K562 (cell line): ENCODE data around the gene PRCD. TPM values are rescaled to one million over a fixed set of nuclear protein-coding genes. Genes with fewer than 3 reads are reported as not detected.

Source experiments
- AFF4 ChIP-seq: sonication (generic); formaldehyde crosslinking; IDR thresholded peaks from 2 replicates; pipeline ENCODE4 v1.8.0; 2023; ENCODE audit warnings: mild to moderate bottlenecking, missing genetic modification reagents
- CBX5 ChIP-seq: IDR thresholded peaks from 2 replicates; pipeline ENCODE4 v1.6.1; 2014; ENCODE audit warnings: low read depth, borderline replicate concordance
- CBX8 ChIP-seq: fragments of 200-600 bp; sonication (generic); IDR thresholded peaks from 2 replicates; pipeline ENCODE4 v1.6.1; 2012; ENCODE audit warnings: borderline replicate concordance, mixed run types, low read depth, mild to moderate bottlenecking, moderate library complexity, mixed read lengths, low read length, control low read depth, inconsistent platforms; ENCODE audit not compliant: poor library complexity, severe bottlenecking; ENCODE audit errors: extremely low read depth
- CREB1 ChIP-seq, 2 experiments: sonication (generic) in 1 of 2; formaldehyde crosslinking in 1 of 2; IDR thresholded peaks; 2 replicates each; pipeline versions ENCODE4 v1.6.1 to v1.8.0; 2012 to 2022; ENCODE audit warnings: inconsistent platforms in 1 of 2, mild to moderate bottlenecking in 1 of 2, missing genetic modification reagents in 1 of 2, moderate library complexity in 1 of 2
- E2F1 ChIP-seq: sonication (generic); formaldehyde crosslinking; IDR thresholded peaks from 2 replicates; pipeline ENCODE4 v1.8.1; 2023; ENCODE audit warnings: mild to moderate bottlenecking, missing genetic modification reagents, moderate library complexity
- ELF4 ChIP-seq: fragments of 450-650 bp; formaldehyde crosslinking; IDR thresholded peaks from 2 replicates; pipeline ENCODE4 v1.4.0; 2022; ENCODE audit warnings: missing genetic modification characterization
- FOXJ2 ChIP-seq: fragments of 200-800 bp; sonication (Bioruptor generic); IDR thresholded peaks from 2 replicates; pipeline ENCODE4 v1.6.1; 2016; ENCODE audit warnings: missing genetic modification characterization, missing compliant biosample characterization
- GABPB1 ChIP-seq: sonication (generic); formaldehyde crosslinking; IDR thresholded peaks from 2 replicates; pipeline ENCODE4 v1.8.0; 2022; ENCODE audit warnings: mild to moderate bottlenecking, missing genetic modification reagents
- HMG20A ChIP-seq: fragments of 450-650 bp; formaldehyde crosslinking; conservative IDR thresholded peaks from 2 replicates; pipeline ENCODE4 v1.4.0; 2020; ENCODE audit warnings: mild to moderate bottlenecking, mixed read lengths
- HNRNPLL ChIP-seq: fragments of 200-400 bp; formaldehyde crosslinking; IDR thresholded peaks from 2 replicates; pipeline ENCODE4 v1.6.1; 2017; ENCODE audit warnings: low read length, low read depth, mild to moderate bottlenecking; ENCODE audit not compliant: poor library complexity, severe bottlenecking
- HNRNPUL1 ChIP-seq: fragments of 200-400 bp; formaldehyde crosslinking; IDR thresholded peaks from 2 replicates; pipeline ENCODE4 v1.6.1; 2017; ENCODE audit warnings: low read length
- IFI16 ChIP-seq: fragments of 250-450 bp; sonication (Bioruptor Pico); IDR thresholded peaks from 2 replicates; pipeline ENCODE4 v2.1.2; 2022; ENCODE audit warnings: mild to moderate bottlenecking, inconsistent platforms
- ILK ChIP-seq: fragments of 450-650 bp; IDR thresholded peaks from 2 replicates; pipeline ENCODE4 v1.6.1; 2016; ENCODE audit warnings: missing genetic modification characterization, low read depth, mild to moderate bottlenecking, missing compliant biosample characterization, moderate library complexity, borderline replicate concordance
- KDM5B ChIP-seq: fragments of 200-600 bp; sonication (generic); IDR thresholded peaks from 2 replicates; pipeline ENCODE4 v1.6.1; 2012; ENCODE audit warnings: low read depth, mild to moderate bottlenecking, moderate library complexity, low read length, control low read depth, inconsistent platforms; ENCODE audit not compliant: insufficient replicate concordance
- NCOA1 ChIP-seq: fragments of 450-650 bp; IDR thresholded peaks from 2 replicates; pipeline ENCODE4 v1.6.1; 2016; ENCODE audit warnings: low read depth
- NR2F6 ChIP-seq: fragments of 450-650 bp; formaldehyde crosslinking; IDR thresholded peaks from 2 replicates; pipeline ENCODE4 v1.4.0; 2020; ENCODE audit warnings: mild to moderate bottlenecking
- PPARD ChIP-seq: fragments of 250-450 bp; sonication (Bioruptor Pico); IDR thresholded peaks from 2 replicates; pipeline ENCODE4 v1.8.0; 2022; ENCODE audit warnings: inconsistent platforms, mild to moderate bottlenecking, moderate library complexity
- PTRF ChIP-seq: fragments of 450-650 bp; IDR thresholded peaks from 2 replicates; pipeline ENCODE4 v1.6.1; 2016; ENCODE audit warnings: mild to moderate bottlenecking, missing genetic modification characterization, missing compliant biosample characterization
- PTTG1 ChIP-seq: fragments of 450-650 bp; IDR thresholded peaks from 2 replicates; pipeline ENCODE4 v1.6.1; 2016; ENCODE audit warnings: low read depth, mild to moderate bottlenecking, missing genetic modification characterization, missing compliant biosample characterization
- SMAD1 ChIP-seq: fragments of 150-350 bp; IDR thresholded peaks from 2 replicates; pipeline ENCODE4 v1.6.1; 2014; ENCODE audit warnings: low read length, low read depth; ENCODE audit not compliant: partially characterized antibody
- TOE1 ChIP-seq, 2 experiments: fragments of 450-650 bp in 1 of 2; sonication (generic) in 1 of 2; formaldehyde crosslinking in 1 of 2; IDR thresholded peaks; 2 replicates each; pipeline versions ENCODE4 v1.7.1 to v1.8.0; 2016 to 2022; ENCODE audit warnings: borderline replicate concordance in 2 of 2, mild to moderate bottlenecking in 2 of 2, antibody characterized with exemption in 1 of 2, inconsistent platforms in 1 of 2, low read depth in 1 of 2, missing genetic modification reagents in 1 of 2, moderate library complexity in 1 of 2
- ZBED1 ChIP-seq: IDR thresholded peaks from 2 replicates; pipeline ENCODE4 v1.6.1; 2014
- ZNF184 ChIP-seq: sonication (generic); formaldehyde crosslinking; IDR thresholded peaks from 2 replicates; pipeline ENCODE4 v1.5.0; 2020; ENCODE audit warnings: missing genetic modification reagents
- polyA plus RNA-seq, 8 experiments: library from polyadenylated mRNA; depleted of rRNA in 4 of 8; stranded (reverse) in 5 of 8; unstranded in 3 of 8; fragments of >200 nt; fragmentation: Nextera tagmentation in 2 of 8; fragmentation: Illumina TruSeq in 1 of 8; extraction: Ambion mirVana in 2 of 8; extraction: Trizol in 1 of 8; gene quantifications; 2 replicates each; pipeline versions ENCODE4 v1.2.1 to v1.2.3, GENCODE V29; 2011 to 2014; ENCODE audit warnings: inconsistent platforms in 1 of 8, missing spikeins in 1 of 8
- total RNA-seq, 7 experiments: library from RNA; depleted of rRNA in 6 of 7; stranded (reverse); fragments of >200 nt in 6 of 7; fragmentation: Illumina TruSeq in 2 of 7; extraction: Trizol in 2 of 7; gene quantifications; 2 replicates each; pipeline versions ENCODE4 v1.2.1 to v1.2.3, GENCODE V29; 2011 to 2021; ENCODE audit warnings: low replicate concordance in 1 of 7

The PRCD gene
- total and polyA plus RNA-seq, 9 of the 15 experiments (the other 6 are each of a cell fraction or from before 2014, with no cell fraction given), result 0.20 to 0.25 (median 0.21) TPM; not detected in 6

GRCh38 chr17:76557368-76558197 is 17.7 kb downstream of the PRCD start (continued):
- TF ChIP-seq AFF4 (CRISPR knock-in tag) (peak; percentile 89; the same call in 1 of the 2 replicates), NR2F6 (CRISPR knock-in tag) (no peak), GABPB1 (CRISPR knock-in tag) (peak; percentile 69), CBX8 (no peak), HNRNPUL1 (no peak), CBX5 (no peak), E2F1 (CRISPR knock-in tag) (peak; percentile 22; the same call in 1 of the 2 replicates), NCOA1 (no peak), PPARD (CRISPR knock-in tag) (no peak), ELF4 (no peak), PTTG1 (tag) (no peak), FOXJ2 (tag) (peak; percentile 12; the same call in 1 of the 2 replicates), SMAD1 (peak; percentile 85), KDM5B (peak; percentile 97), PTRF (tag) (no peak), ZNF184 (CRISPR knock-in tag) (no peak), CREB1 (IDR thresholded peaks at IDR 0.05) (peak; percentile 56), CREB1 (CRISPR knock-in tag; IDR thresholded peaks at IDR 0.05) (peak; percentile 68), ILK (tag) (no peak), HNRNPLL (peak; percentile 50), ZBED1 (no peak), HMG20A (CRISPR knock-in tag) (no peak), IFI16 (CRISPR knock-in tag) (no peak), TOE1 (IDR thresholded peaks at IDR 0.05; ENCODE audit: borderline replicate concordance) (no peak), TOE1 (CRISPR knock-in tag; IDR thresholded peaks at IDR 0.05; ENCODE audit: borderline replicate concordance, low read depth) (no peak; the same call in 1 of the 2 replicates)
